ENCODE data around the gene LEMD2.

Gene LEMD2

GRCh38 chr6:33785778-33786177 is 3.2 kb downstream of the LEMD2 start:
- Histone ChIP-seq H3K4me1 (ENCODE audit: control insufficient read depth, low read length) (peaks cover 28% of the 10 kb centered on the region), H4K20me1 (ENCODE audit: control insufficient read depth, insufficient read depth, low read depth, low read length) (peaks cover 15% of the 10 kb centered on the region), H3K9me2 (replicated peaks; ENCODE audit: control insufficient read depth, low read length) (no peaks in the 10 kb centered on the region), H3K36me3 (ENCODE audit: control insufficient read depth, low read length) (peaks cover 68% of the 10 kb centered on the region), H3K4me3 (ENCODE audit: low read length) (no peak overlapping the region), H3K4me2 (ENCODE audit: low read length) (peak overlapping the region; percentile 76), H3K79me2 (ENCODE audit: control insufficient read depth, low read length) (peaks cover 48% of the 10 kb centered on the region), H3K9me3 (ENCODE audit: control insufficient read depth, insufficient read depth, low read length) (no peaks in the 10 kb centered on the region), H3K27ac (ENCODE audit: low read depth, low read length) (no peak overlapping the region), H3K27me3 (ENCODE audit: control insufficient read depth, low read length) (no peaks in the 10 kb centered on the region), H3F3A (ENCODE audit: control insufficient read depth, insufficient read depth) (no peaks in the 10 kb centered on the region)
- TF ChIP-seq EZH2phosphoT487 (IDR thresholded peaks at IDR 0.05; ENCODE audit: borderline replicate concordance, low read length) (no peak), CTCF (IDR thresholded peaks at IDR 0.05; ENCODE audit: low read depth, low read length, poor library complexity, severe bottlenecking) (no peak)

GRCh38 chr6:33784787-33785186 is 4.1 kb downstream of the LEMD2 start:
- TF ChIP-seq CTCF (IDR thresholded peaks at IDR 0.05; ENCODE audit: low read depth, low read length, poor library complexity, severe bottlenecking) (no peak), EZH2phosphoT487 (IDR thresholded peaks at IDR 0.05; ENCODE audit: borderline replicate concordance, low read length) (no peak)
- H3K27me3 ChIP-seq (ENCODE audit: control insufficient read depth, low read length): no peaks in the 10 kb centered on the region
- no peaks in the 10 kb centered on the region for H3K9me2 ChIP-seq (replicated peaks; ENCODE audit: control insufficient read depth, low read length)
- peaks cover 28% of the 10 kb centered on the region for H3K4me1 ChIP-seq (ENCODE audit: control insufficient read depth, low read length)
- H3K27ac ChIP-seq (ENCODE audit: low read depth, low read length): no peak overlapping the region
- H3K79me2 ChIP-seq (ENCODE audit: control insufficient read depth, low read length): peaks cover 48% of the 10 kb centered on the region
- no peaks in the 10 kb centered on the region for H3F3A ChIP-seq (ENCODE audit: control insufficient read depth, insufficient read depth)
- no peak overlapping the region for H3K4me3 ChIP-seq (ENCODE audit: low read length)
- H3K36me3 ChIP-seq (ENCODE audit: control insufficient read depth, low read length): peaks cover 78% of the 10 kb centered on the region
- no peak overlapping the region for H3K4me2 ChIP-seq (ENCODE audit: low read length)
- H4K20me1 ChIP-seq (ENCODE audit: control insufficient read depth, insufficient read depth, low read depth, low read length): peaks cover 15% of the 10 kb centered on the region
- H3K9me3 ChIP-seq (ENCODE audit: control insufficient read depth, insufficient read depth, low read length): no peaks in the 10 kb centered on the region

DNA sequence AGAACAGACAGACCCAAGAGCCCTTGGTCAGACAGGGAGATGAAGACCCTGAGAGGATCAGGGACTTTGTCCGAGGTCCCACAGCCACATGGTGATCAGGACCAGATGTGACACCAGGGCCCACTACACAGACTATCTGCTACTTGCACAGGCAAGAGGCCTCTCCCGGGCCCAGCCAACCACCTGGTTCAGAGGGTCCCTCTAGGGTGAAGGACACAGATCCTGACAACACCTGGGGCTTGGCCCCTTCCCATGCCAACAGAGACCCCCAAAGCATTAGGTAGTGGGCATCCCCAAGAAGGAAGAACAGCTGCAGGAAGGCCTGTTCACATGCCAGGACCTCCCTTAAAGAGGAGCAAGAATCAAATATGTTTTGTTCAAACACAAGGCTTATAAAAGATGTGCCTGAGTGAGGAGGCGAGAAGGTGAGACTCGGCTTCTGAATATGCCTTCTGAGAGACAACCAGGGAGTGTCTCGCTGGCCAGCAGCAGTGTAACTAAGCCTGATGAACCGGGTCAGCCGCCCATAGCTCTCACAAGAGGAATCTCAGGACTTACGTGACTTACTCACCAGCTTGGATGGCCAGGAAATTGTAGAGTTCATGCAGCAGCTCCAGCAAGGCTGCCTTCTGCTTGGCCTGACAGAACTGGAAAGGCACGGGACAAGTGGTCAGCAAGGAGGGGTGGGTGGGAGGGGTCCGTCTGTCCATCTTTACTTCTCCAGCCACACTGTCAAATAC is 5.0 kb downstream of the LEMD2 start:
- H3K27me3 ChIP-seq (ENCODE audit: control insufficient read depth, low read length): no peaks in the 10 kb centered on the region
- H3K9me3 ChIP-seq (ENCODE audit: control insufficient read depth, insufficient read depth, low read length): no peaks in the 10 kb centered on the region
- H3K4me3 ChIP-seq (ENCODE audit: low read length): no peak overlapping the region
- peaks cover 87% of the 10 kb centered on the region for H3K36me3 ChIP-seq (ENCODE audit: control insufficient read depth, low read length)
- H3F3A ChIP-seq (ENCODE audit: control insufficient read depth, insufficient read depth): no peaks in the 10 kb centered on the region
- H3K4me1 ChIP-seq (ENCODE audit: control insufficient read depth, low read length): peaks cover 23% of the 10 kb centered on the region
- TF ChIP-seq CTCF (IDR thresholded peaks at IDR 0.05; ENCODE audit: low read depth, low read length, poor library complexity, severe bottlenecking) (no peak), EZH2phosphoT487 (IDR thresholded peaks at IDR 0.05; ENCODE audit: borderline replicate concordance, low read length) (no peak)
- H3K9me2 ChIP-seq (replicated peaks; ENCODE audit: control insufficient read depth, low read length): no peaks in the 10 kb centered on the region
- H3K4me2 ChIP-seq (ENCODE audit: low read length): no peak overlapping the region
- peaks cover 45% of the 10 kb centered on the region for H3K79me2 ChIP-seq (ENCODE audit: control insufficient read depth, low read length)
- no peak overlapping the region for H3K27ac ChIP-seq (ENCODE audit: low read depth, low read length)
- H4K20me1 ChIP-seq (ENCODE audit: control insufficient read depth, insufficient read depth, low read depth, low read length): peaks cover 15% of the 10 kb centered on the region
